Testis (tissue), 5 donors: ENCODE measurements around the gene NT5C1A. TPM values are rescaled to one million over a fixed set of nuclear protein-coding genes. Genes with fewer than 3 reads are reported as not detected.

ENCODE experiments used
- DNase-seq: peaks from one replicate; pipeline ENCODE4 v3.0.0-alpha.2; 2019
- H3K27ac ChIP-seq, 2 donors: fragments of 200-600 bp; sonication (generic); one replicate each; pipeline ENCODE4 v1.5.1; 2019
- H3K27me3 ChIP-seq: fragments of 200-600 bp; sonication (generic); one replicate; pipeline ENCODE4 v1.5.1; 2019
- H3K36me3 ChIP-seq: fragments of 200-600 bp; sonication (generic); one replicate; pipeline ENCODE4 v1.5.1; 2017; ENCODE audit warnings: low read depth; ENCODE audit errors: missing control alignments
- H3K4me1 ChIP-seq: fragments of 200-600 bp; sonication (generic); one replicate; pipeline ENCODE4 v1.5.1; 2019
- H3K4me3 ChIP-seq, 2 donors: fragments of 200-600 bp; sonication (generic); one replicate each; pipeline ENCODE4 v1.5.1; 2017 to 2019
- H3K9me3 ChIP-seq: fragments of 200-600 bp; sonication (generic); one replicate; pipeline ENCODE4 v1.5.1; 2017
- POLR2A ChIP-seq: fragments of 450-650 bp; IDR thresholded peaks from one replicate; pipeline ENCODE4 v1.6.1; 2017; ENCODE audit warnings: antibody characterized with exemption, mild to moderate bottlenecking, moderate library complexity
- WGBS, 2 donors: methylation state at CpG; one replicate each; pipeline ENCODE4 v1.1.5; 2018; 5-methylcytosine and 5-hydroxymethylcytosine counted together
- intact Hi-C: fragments of 100-400 bp; cut with DNase I; formaldehyde crosslinking; loops from one replicate; pipeline ENCODE4 v1.15.1; 2023; ENCODE audit warnings: low total_unique reads
- long read RNA-seq, 2 donors: transcript quantifications; one replicate each; lab custom pipeline, GENCODE V29; 2026
- polyA plus RNA-seq: library from polyadenylated mRNA; stranded (reverse); fragments of 350-450 nt; fragmentation: Illumina TruSeq; extraction: RNeasy Lipid Tissue Mini Kit (QIAGEN cat#74804); gene quantifications from one replicate; pipeline ENCODE4 v1.2.3, GENCODE V29; 2014; ENCODE audit warnings: low read depth, low replicate concordance; ENCODE audit not compliant: insufficient read depth
- total RNA-seq, 2 donors: library from RNA; depleted of rRNA; stranded (reverse); fragments of >200 nt; gene quantifications; one replicate each; pipeline ENCODE4 v1.2.3, GENCODE V29; 2016
- TF ChIP-seq, protein P1 (sequence below), 3 experiments: fragments of 450-650 bp in 2 of 3; fragments of 200-600 bp in 1 of 3; sonication (generic) in 1 of 3; IDR thresholded peaks; one replicate each; pipeline ENCODE4 v1.5.1; 2016 to 2019; ENCODE audit warnings: antibody characterized with exemption in 3 of 3, mild to moderate bottlenecking in 2 of 3, moderate library complexity in 1 of 3

NT5C1A gene
- total RNA-seq: 1 to 10 TPM; 2.1 to 3.2 TPM
- polyA plus RNA-seq: 1.0 TPM
- long read RNA-seq, donor 1: 0 reads
- long read RNA-seq, donor 2: 0 reads

DNA sequence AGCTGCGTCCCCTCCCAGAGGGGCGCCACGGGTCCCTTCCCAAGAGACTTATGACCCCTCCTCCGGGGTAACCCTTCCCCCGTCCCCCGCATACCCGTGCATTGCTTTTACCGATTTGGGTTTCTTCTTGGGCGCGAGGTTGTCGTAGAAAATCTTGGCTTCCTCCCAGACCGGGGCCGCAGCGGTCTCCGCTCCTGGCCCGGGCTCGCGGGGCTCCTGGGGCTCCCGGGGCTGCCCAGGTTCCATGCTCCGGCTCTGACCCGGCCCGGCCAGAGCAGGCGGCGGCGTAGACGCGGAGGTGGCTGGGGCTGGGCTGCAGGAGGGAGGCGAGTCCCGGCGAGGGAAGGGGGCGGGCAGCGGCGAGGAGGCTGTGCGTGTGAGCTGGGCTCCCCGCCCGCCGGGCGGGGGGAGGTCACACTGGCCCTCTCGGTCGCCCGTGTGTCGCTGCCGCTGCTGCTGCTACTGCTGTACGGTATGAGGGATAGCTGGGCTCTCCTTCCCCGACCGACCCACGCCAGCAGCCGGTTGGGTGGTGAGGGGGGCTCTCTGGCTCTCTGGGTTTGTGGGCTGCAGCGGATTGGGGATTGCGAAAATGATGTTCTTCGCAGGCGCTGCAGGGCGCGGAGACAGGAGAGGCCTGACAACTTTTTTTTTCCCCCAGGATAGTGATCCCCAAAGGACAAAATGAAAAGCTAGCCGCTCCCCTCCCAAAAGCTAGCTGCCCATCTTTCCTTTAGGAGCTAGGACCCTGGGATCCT is at the start of gene NT5C1A:
Gene NT5C1A, minus strand, starts transcription at position 315 of the 758 bp plus-strand sequence. Its CDS starts 69 bp downstream, at position 246.
- 2 to 4% methylated on average over 13 to 39 of the region's 55 CpGs for WGBS, 2 donors
- no peak within 1 kb of the TSS for H3K27ac ChIP-seq
- TF ChIP-seq, protein P1, sequence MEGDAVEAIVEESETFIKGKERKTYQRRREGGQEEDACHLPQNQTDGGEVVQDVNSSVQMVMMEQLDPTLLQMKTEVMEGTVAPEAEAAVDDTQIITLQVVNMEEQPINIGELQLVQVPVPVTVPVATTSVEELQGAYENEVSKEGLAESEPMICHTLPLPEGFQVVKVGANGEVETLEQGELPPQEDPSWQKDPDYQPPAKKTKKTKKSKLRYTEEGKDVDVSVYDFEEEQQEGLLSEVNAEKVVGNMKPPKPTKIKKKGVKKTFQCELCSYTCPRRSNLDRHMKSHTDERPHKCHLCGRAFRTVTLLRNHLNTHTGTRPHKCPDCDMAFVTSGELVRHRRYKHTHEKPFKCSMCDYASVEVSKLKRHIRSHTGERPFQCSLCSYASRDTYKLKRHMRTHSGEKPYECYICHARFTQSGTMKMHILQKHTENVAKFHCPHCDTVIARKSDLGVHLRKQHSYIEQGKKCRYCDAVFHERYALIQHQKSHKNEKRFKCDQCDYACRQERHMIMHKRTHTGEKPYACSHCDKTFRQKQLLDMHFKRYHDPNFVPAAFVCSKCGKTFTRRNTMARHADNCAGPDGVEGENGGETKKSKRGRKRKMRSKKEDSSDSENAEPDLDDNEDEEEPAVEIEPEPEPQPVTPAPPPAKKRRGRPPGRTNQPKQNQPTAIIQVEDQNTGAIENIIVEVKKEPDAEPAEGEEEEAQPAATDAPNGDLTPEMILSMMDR (IDR thresholded peaks at IDR 0.05): no peak
- intact Hi-C loops: no loop called here
- H3K9me3 ChIP-seq: no peaks in the 10 kb centered on the region
- no peaks in the 10 kb centered on the region for H3K36me3 ChIP-seq
- no peaks in the 10 kb centered on the region for H3K27me3 ChIP-seq
- peak; percentile 41 for DNase-seq
- peaks cover 4% of the 10 kb centered on the region for H3K4me1 ChIP-seq
- peak within 1 kb of the TSS; percentile 49 to 60 for H3K4me3 ChIP-seq

DNA sequence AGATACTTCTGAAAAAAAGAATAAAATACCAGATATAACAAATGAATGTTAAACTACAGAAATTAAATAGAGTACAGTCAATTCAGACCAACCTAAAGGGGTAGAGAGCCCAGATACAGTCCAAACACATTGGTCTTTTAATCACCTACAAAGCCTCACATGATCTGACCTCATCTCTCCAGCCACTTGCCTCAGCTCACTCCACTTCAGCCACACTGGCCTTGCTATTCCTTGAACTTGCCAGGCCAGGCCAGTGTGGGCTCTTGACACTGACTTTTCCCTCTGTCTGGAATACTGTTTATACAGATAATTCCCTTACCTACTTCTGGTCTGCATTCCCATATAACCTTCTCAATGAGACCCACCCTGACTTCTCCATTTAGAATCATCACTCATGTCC is 49.8 kb upstream of the NT5C1A start:
- DNase-seq: no peak
- Histone ChIP-seq H3K27ac (no peak overlapping the region), H3K4me1 (no peaks in the 10 kb centered on the region), H3K9me3 (no peaks in the 10 kb centered on the region), H3K36me3 (no peaks in the 10 kb centered on the region), H3K4me3 (no peak overlapping the region), H3K27me3 (no peaks in the 10 kb centered on the region)
- intact Hi-C loops: no loop called here
- TF ChIP-seq POLR2A: no peak
- TF ChIP-seq, protein P1 (IDR thresholded peaks at IDR 0.05): no peak

DNA sequence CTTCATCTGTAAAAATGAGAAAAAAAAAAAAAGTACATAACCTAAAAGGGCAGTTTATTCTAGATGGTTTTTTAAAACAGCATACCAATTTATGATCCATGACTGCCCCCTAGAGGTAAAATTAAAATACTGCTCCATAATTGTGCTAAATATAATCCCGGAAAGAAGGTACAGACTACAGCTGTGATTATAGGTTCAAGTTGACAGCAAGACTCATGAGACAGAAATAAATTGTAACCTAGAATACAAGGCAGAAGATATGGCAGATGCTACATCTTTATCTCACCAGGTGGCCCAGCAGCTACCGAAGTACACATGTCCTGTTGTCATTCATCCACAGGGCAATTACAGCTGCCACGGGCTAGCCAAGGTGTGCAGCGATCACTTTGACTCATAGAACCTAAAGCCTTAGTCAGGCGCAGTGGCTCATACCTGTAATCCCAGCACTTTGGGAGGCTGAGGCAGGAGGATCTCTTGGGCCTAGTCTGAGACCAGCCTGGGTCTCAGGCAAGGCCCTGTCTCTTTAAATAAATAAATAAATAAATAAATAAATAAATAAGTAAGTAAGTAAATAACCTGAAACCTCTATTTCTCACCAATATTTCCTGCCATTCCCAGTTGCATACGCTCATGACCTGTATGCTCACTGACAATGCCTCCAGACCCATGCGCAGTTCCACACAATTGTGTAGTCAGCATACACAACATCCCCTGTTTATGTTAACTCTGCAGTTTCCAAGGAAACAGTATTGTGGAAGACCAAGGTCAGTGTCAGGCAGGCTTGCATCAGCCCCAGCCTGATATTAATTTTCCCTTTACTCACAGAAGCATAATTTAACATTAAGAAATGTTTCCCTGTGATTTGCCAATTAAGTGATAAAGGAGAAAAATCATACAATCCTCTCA is 48.4 kb upstream of the NT5C1A start:
- no peak for DNase-seq
- Histone ChIP-seq H3K27me3 (no peaks in the 10 kb centered on the region), H3K4me3 (no peak overlapping the region), H3K27ac (no peak overlapping the region), H3K36me3 (no peaks in the 10 kb centered on the region), H3K9me3 (no peaks in the 10 kb centered on the region), H3K4me1 (no peaks in the 10 kb centered on the region)
- WGBS, 2 donors: 54 to 58% methylated on average over 7 of the region's 7 CpGs
- intact Hi-C loops: no loop called here
- TF ChIP-seq, protein P1 (IDR thresholded peaks at IDR 0.05): peak; percentile 59 to 83 (median 74)
- no peak for TF ChIP-seq POLR2A

DNA sequence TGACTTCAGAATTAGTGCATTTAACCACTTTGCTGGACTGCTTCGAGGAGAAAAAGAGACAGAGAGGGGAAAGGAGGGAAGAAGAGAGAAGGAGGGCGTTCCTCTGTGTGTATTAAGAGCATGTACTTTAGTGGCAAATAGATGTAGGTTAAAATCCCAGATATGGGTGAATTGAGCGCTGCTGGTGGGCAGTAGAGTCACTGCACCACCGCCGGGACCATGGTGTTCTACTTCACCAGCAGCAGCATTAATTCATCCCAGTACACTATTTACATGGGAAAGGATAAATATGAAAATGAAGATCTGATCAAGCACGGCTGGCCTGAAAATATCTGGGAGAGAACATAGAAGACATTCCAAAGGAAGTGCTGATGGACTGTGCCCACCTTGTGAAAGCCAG is 45.9 kb upstream of the NT5C1A start:
- Histone ChIP-seq H3K4me1 (no peaks in the 10 kb centered on the region), H3K9me3 (no peaks in the 10 kb centered on the region), H3K36me3 (no peaks in the 10 kb centered on the region), H3K27me3 (no peaks in the 10 kb centered on the region), H3K4me3 (no peak overlapping the region), H3K27ac (no peak overlapping the region)
- intact Hi-C loops: loop anchor here (10.0 kb wide), 1 partner anchor 113 kb away; no protein-coding TSS in a partner anchor
- no peak for DNase-seq
- TF ChIP-seq, protein P1 (IDR thresholded peaks at IDR 0.05): no peak
- no peak for TF ChIP-seq POLR2A
- WGBS, 2 donors: 72 to 76% methylated on average over 6 of the region's 6 CpGs
